ENCODE results near the gene HMOX2.

The HMOX2 gene

DNA sequence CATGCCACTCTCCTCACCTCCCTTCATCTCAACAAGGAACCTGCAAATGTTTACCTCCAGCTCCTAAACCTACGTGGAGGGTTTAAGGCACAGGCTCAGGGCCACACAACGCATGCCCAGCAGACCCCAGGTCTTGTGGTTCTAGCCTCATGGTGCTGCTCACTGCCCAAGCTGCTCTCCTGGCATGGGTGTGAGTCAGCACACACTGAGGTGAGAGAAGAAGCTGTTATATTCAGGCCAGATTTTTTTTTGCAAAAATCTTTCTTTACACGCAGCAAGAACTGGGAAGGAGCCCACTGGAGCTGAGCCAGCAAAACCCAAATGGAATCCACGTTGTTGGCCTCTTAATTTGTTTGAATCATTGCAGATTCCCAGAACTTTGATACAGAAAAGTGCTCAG lies 74.4 kb downstream of the HMOX2 start:
- no peak overlapping the region for H3K4me3 ChIP-seq (ENCODE audit: low read depth, low read length)

DNA sequence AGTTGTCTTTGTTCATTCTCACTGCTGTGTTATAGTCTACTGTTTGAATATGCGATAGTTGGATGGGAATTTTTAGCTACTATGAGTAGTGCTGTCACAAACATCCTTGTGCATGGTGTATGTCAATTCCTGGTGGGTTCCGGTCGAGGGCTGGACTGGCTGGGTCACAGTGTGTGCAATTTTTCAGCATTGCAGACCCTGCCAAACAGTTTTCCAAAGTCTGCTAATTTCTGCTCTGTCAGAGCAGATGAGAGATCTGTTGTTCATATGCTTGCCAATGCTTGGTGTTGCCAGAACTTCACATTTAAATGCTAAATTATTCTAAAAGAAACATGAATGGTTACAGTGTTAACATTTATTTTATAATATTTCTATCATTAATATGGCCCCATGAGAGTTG lies 76.3 kb downstream of the HMOX2 start:
- H3K4me3 ChIP-seq (ENCODE audit: low read depth, low read length): no peak overlapping the region

DNA sequence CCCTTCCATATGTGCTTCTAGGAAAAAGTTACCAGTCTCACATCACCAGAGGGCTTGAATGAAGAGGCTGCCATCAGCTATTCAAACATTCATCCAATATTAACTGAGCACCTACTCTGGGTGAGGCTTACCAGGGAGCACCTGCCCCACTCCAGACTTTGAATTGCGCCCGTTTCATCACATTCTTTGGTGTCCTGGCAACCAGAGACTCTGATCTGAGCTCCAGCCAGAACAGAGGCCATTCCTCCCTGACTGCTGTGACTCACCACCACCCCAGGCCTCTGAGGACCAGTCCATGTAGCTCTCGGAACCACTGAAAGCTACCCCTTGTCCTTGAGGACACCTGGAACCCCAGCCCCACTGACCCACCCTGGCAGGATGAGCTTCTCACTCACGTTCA lies 79.9 kb downstream of the HMOX2 start, which contains the start of gene C16orf96:
TSS of gene C16orf96 (plus strand) at position 229 of the 400 bp plus-strand sequence. CDS start at position 379, 150 bp downstream.
- H3K4me3 ChIP-seq (ENCODE audit: low read depth, low read length): no peak within 1 kb of the TSS

DNA sequence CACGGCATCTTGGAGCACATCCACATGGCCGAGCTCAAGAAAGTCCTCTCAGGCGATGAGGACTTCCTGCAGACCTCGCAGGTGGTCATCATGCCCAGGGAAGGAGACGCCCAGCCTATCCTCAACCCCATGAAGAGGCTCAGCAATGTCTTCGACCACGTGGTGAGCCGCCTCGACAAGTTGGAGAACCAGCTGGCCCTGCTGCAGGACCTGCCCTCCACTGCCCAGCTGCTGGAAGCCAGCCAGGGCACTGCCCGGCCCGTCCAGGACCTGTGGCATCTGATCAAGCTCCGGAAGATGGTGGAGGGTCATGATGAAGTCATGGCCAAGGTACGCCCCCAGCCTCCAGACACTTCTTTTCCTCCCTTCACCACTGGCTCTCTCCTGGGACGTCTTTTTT lies 80.4 kb downstream of the HMOX2 start:
- H3K4me3 ChIP-seq (ENCODE audit: low read depth, low read length): no peak overlapping the region

DNA sequence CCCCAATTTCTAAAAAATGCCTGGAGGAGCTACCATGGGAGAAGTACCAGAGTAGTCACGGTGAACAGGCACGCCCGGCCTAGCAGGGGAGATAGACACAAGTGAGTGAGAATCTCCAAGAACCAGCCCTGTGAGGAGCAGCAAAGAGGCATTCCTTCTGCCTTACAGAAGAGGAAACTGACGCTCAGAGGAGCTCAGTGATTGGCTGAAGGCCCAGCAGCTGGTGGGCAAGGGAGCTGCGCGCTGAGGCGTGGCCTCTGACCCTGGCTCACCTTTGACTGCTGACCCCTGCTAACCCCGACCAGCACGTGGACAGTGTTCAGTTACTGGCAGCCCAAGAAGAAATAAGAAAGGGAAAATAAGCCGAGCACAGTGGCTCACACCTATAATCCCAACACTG lies 81.8 kb downstream of the HMOX2 start:
- no peak overlapping the region for H3K4me3 ChIP-seq (ENCODE audit: low read depth, low read length)

Data from iPS-11a (cell line).